HG03565 (cell line): ENCODE results near the gene STC2.

ENCODE experiments used
- ATAC-seq: cut with Tn5 transposase; IDR thresholded peaks from one replicate; pipeline ENCODE4 v1.9.1; 2021; ENCODE audit warnings: mild to moderate bottlenecking, moderate library complexity; ENCODE audit not compliant: unreplicated experiment

STC2 gene

DNA sequence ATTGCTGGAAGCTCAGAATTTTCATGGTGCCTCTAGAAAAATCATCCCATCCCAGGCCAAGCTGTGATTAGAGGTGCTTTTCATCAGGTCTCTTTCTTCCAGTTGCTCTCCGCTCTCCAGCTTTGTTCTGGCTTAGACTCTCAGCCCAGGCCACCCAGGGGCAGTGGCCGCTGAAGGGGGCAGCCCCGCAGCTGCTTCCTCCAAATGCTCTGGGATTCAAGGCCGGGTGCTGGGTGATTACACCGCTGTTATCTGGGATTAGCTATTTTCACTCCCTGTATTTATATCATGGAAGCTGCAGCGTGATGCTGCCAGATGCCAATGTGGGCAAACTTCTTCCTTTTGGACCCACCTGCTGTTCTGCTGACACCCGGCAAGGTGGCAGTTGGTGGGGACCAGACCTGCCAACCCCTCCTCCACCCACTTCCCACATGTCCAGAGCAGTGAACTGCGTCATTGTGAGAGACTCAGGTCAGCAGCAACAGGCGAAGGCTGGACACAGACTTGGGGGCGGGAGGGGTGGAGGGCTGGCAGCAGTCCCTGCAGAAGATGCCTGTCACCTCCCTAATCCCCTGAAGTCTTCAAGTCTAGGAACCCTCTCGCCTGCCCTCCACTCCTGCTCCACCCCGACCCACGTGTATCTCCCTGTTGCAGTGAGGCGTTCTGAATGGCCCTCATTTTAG, 59.3 kb downstream of the STC2 start:
- ATAC-seq = no peak

DNA sequence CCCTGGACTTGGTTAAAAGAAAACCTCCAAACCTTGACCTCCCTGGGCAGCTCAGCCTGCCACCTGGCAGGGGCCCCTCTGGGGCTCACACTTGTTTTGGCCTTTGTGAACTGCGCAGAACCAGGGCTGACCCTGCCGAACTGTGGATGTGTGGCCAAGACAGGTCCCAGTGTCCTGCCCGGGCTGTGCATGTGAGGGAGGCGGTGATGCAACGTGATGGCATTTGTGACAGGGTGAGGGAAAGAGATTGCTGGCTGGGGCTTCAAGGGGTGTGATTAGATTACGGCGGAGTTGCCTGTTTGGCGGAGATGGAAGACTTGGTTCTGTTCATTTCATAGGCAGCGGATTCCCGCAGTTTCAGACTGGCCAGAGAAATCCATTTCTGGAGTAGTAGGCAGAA, 62.8 kb downstream of the STC2 start:
- ATAC-seq = no peak
